HG03442 (cell line): Measurements from ENCODE around the gene SEPHS1.
"Not testable (repeated sequence)": the region's sequence is repeated elsewhere in the genome, so short reads cannot be mapped to it uniquely, and the experiment has no call there.

Experiments
- ATAC-seq: cut with Tn5 transposase; IDR thresholded peaks from one replicate; pipeline ENCODE4 v1.9.1; 2021; ENCODE audit warnings: mild to moderate bottlenecking, moderate library complexity; ENCODE audit not compliant: unreplicated experiment

SEPHS1 gene, protein sequence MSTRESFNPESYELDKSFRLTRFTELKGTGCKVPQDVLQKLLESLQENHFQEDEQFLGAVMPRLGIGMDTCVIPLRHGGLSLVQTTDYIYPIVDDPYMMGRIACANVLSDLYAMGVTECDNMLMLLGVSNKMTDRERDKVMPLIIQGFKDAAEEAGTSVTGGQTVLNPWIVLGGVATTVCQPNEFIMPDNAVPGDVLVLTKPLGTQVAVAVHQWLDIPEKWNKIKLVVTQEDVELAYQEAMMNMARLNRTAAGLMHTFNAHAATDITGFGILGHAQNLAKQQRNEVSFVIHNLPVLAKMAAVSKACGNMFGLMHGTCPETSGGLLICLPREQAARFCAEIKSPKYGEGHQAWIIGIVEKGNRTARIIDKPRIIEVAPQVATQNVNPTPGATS

DNA sequence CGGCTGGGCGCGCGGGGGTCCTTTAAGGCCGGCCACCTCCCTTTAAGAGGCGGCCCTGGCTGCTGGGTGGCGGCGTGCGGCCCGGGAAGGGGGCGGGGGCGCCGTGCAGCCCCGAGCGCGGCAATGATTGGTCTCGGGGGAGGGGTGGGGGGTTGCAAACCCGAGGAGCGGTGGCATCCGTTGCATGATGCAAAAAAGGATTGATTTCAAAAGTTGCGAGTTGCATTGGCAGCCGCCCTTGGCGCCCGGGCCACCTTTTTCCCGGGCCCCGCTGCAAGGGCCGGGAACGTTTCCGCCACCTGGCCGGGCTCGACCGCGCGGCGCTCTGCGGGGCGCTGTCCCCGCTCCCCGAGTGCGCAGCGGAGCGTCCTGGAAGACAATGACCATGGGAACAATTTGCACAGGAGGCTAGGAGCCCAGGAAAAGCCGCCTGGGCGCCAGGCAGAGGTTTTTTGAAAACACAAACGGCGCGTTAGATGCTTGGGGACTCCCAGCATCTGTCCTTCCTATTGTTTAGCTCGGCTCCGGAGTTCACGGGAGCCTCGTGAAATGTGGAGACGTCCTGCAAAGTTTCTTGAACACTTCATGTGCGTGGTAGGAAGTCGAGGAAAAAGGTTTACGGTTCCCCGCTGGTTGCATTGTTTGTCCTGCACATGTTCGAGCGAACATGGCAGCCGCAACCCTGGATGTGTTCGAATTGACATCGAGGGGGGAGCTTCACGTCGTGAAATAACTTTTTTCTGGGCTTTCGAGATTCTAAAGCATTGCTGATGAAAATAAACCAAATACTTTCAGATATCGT, at the start of gene SEPHS1:
SEPHS1 (minus strand) TSS at position 78 of the 802 bp plus-strand sequence. CDS start 3,343 bp downstream, outside the sequence.
- peak; percentile 47 for ATAC-seq

DNA sequence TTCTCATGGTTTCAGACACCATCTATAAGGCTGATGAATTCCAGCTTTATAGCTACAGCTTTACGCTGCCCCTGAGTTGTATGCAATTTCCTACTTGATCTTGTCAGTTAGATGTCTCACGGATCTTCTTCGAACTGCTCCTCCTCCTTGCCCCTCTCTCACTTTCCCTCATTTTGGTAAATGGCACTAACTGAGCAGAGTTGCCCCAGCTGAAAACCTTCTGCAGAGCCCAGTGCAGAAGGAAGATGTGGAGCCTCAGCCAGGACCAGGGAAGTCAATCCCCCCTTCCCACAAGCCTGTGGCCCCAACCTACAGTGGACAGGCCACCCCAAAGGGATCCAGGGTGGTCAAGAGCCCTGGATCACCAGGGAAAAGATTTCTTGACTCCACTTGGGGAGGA, 49.0 kb upstream of the SEPHS1 start:
- no peak for ATAC-seq

DNA sequence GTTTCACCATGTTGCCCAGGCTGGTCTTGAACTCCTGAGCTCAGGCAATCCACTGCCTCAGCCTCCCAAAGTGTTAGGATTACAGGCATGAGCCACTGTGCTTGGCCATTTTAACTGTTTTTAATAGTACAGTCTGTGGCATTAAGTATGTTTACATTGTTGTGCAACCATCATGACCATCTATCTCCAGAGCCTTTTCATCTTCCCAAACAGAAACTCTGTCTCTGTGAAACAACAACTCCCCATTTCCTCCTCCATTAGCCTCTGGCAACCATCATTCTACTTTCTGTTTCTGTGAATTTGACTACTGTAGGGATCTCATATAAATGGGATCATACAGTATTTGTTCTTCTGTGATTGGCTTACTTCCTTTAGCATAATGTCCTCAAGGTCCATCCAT, 48.3 kb upstream of the SEPHS1 start:
- no peak for ATAC-seq

DNA sequence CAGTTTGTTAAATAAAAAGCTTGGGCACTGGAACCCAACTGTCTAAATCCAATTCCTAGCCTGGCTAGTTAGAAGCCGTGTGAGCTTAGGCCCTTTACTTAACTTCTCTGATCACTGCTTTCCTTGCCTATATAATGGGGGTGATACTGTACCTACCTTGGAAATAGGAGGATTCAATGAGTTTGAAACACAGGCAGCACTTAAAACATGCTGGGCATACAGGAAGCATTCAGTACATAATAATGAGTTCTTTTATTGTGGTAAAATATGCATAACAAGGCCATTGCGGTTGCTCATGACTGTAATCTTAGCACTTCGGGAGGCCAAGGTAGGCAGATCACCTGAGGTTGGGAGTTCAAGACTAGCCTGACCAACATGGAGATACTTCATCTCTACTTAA, 47.4 kb upstream of the SEPHS1 start:
- no peak for ATAC-seq

DNA sequence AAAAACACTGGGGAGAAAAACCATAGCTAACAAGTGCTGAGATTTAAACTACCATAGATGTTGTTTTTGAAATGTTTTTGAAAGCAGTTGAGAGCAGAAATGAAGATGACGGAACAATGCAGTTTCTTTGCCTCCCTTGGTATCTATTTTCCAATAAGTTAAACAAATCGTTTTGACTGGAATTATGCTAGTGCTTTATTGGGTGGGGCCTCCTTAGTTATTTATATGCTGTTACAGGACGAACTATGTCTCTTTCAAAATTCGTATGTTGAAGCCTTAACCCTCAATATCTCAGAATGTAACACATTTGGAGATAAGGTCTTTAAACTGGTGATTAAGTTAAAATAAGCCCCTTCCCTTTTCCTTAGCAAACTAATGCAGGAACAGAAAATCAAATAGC, 45.5 kb upstream of the SEPHS1 start:
- ATAC-seq, result no peak

DNA sequence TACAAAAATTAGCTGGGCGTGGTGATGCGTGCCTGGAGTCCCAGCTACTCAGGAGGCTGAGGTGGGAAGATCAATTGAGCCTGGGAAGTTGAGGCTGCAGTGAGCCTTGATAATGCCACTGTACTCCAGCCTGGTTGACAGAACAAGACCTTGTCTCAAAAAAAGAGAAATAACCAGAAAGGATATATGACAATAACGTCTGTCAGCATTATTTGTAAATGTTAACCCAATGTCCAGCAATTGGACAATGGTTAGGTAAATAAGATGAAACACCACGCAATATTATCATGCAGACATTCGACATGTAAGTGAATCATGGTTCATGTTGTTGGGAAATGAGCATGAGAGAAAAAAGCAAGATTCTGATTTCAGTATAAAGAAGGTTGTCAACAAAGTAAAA, 44.6 kb upstream of the SEPHS1 start:
- ATAC-seq, result no peak

DNA sequence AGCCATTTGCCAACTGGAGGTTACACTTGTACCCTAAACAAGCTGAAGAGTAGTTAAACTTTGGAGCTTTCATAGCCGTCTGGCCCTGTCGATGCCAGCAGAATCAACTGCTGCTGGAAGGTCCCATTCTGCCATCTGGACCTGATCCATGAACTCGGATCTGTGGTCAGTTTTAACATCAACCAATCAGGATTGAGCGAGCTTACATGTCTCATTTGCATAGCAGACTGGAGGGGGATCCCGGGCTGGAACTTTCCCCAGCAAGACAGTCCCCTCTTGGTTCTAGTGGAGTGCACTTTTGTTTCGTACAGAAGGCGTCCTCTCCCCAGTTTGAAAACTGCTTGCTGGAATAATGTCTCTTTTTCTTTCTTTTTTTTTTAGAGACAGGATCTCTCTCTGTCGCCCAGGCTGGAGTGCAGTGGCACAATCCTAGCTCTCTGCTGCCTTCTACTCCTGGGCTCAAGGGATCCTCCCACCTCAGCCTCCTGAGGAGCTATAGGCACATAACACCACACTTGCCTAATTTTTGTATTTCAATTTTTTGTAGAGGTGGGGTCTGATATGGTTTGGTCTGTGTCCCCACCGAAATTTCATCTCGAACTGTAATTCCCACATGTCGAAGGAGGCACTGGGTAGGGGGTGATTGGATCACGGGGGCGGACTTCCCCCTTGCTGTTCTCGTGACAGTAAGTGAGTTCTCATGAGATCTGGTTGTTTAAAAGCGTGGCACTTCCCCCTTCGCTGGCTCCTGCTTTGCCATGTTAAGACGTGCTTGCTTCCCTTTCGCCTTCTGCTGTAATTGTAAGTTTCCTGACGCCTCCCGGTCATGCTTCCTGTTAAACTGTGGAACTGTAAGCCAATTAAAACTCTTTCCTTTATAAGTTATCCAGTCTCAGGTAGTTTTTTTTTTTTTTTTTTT, 42.8 kb upstream of the SEPHS1 start:
- no peak for ATAC-seq

DNA sequence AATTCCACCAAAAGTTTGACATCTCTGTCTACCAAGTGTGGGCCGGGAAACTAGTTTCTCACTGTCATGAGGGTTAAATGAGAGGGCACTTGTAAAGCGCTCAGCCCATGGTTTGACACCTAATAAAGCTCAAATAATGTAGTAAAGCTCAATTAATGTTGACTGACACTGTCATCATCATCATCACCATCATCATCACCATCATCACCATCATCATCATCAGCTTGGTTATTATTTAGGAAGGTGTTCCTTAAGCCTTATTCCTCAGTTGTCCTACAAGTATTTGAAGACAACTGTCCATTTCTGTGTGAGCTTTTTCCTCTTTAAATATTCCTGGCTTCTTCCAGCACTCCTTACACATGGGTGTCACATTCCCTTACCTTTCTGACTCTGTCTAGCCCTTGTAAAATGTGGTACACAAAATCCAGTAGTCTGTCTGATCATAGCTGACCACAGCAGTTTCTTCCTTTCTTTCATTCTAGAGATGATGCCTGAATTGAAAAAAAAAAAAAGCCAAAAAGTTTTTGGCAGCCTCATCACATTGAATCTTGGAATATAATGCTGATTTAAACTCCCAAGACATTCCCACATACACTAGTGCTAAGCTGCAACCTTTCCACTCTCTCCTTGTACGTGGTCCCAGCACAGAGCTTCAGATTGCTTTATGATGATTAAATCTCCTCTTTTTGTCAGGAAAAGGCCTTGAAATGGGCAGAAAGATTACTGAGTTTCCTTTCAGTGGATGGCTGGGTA, 40.6 kb upstream of the SEPHS1 start:
- ATAC-seq, result no peak

DNA sequence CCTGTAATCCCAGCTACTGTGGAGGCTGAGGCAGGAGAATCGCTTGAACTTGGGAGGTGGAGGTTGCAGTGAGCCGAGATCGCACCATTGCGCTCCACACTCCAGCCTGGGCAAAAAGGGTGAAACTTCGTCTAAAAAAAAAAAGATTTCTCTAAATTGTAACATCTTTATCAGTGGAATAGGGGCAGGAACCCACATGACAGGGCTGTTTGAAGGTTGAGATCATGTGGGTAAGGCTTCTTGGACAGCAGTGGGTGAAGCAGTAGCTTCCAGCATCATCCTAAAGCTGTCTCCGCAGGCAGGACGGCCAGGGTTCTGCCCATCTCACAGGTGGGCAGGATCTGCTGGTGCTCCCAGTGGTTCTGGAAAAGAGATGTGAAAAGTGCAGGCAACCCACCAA, 37.9 kb upstream of the SEPHS1 start:
- ATAC-seq, result no peak

DNA sequence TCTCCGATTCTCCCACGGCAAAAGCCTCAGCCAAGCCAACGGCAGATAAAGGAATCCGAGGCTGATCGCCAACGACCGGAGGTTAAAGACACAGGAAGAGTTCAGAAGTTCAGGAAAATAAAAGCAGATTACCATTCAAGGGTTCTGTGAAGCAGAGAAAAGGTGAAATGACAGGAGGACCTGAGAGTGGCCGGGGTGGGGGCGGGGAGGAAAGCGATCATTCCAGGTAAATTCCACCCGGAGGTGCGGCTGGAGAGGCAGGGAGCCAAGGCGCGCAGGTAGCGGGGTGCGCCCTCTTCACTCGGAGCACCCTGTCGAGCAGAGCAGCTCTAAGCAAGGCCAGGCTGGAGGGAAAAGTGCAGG, 35.3 kb upstream of the SEPHS1 start:
- ATAC-seq, result no peak

DNA sequence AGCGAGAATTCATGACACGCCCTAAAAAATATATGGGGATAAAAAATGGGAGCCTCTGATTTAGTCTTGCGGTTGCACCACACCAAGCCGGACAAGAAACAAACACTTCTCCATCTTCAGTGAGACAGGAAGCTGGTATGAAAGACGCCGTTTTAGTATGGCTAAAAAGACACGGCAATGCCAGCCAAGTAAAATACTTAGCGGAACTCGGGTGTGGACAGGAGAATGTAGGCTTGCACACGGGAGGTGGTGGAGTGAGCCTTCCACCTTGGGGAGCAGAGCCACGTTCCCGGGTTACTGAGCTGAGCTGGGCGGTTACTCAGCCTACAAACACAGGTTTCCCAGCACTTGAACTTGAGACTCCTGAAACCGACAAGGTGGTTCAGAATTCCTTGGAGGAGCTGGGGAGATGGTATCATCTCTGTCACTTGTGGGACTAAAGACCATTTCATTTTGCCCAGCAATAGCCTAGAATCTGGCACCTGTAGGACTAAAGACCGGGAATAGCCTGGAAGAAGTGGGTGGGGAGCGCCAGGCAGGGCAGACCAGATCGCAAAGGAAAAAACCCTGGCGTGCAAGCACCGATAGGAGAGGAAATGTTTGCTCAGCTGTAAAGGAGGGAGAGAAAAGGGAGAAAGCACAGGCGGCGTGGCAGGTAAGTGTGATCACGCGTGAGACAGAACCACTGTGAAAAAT, 34.8 kb upstream of the SEPHS1 start:
- ATAC-seq, result no peak

DNA sequence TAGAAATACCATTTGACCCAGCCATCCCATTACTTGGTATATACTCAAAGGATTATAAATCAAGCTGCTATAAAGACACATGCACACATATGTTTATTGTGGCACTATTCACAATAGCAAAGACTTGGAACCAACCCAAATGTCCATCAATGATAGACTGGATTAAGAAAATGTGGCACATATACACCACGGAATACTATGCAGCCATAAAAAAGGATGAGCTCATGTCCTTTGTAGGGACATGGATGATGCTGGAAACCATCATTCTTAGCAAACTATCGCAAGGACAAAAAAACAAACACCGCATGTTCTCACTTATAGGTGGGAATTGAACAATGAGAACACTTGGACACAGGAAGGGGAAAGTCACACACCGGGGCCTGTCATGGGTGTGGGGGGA, 31.0 kb upstream of the SEPHS1 start:
- ATAC-seq, result not testable (repeated sequence)

DNA sequence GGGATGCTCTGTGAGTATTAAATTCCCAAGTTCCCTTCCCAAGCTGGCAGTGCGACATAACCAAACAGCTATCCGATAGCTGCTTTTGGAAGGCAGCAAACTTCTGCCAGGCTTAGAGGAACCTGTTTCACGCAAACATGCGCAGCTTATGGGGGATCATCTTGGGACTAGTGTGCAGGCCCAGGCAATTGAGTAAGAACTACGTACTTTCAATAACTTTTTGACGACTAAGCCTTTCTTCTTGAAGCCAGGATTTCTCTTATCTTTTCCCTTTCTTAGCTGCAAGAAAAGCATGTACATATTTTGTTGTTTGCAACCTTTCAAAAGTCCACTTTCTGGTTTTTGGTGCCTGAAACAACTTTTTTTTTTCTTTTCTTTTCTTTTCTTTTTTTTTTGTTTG, 28.7 kb upstream of the SEPHS1 start:
- no peak for ATAC-seq

DNA sequence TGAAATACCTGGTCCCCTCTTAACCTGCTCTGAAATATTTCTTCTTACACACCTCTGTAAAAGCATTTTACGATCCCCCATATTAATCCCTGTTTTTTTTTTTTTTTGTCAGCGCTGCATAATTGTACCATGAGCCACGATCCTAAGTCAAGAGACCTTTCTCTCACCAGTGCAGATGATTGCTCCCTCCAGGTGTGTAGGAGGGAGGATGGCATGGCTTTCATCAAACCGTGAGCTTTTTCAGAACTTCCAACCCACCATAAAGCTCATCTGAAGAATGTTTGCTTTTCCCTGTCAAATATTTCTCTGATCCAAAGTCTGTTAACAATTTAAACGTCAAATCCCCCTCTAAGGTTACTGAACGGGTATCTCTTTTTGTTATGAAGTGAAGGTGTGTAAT, 28.2 kb upstream of the SEPHS1 start:
- no peak for ATAC-seq

DNA sequence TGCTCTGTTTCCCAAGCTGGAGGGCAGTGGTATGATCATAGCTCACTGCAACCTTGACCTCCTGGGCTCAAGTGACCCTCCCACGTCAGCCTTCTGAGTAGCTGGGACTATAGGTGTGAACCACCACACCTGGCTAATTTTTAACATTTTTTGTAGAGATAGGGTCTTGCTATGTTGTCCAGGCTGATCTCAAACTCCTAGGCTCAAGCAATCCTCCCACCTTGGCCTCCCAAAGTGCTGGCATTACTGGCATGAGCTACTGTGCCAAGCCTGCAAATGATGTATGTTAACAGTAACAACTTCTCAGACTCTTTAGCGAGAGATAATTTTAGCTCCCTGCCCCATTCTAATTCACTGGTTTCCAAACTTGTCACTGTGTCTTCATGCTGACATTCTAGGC, 27.7 kb upstream of the SEPHS1 start:
- ATAC-seq, result no peak

DNA sequence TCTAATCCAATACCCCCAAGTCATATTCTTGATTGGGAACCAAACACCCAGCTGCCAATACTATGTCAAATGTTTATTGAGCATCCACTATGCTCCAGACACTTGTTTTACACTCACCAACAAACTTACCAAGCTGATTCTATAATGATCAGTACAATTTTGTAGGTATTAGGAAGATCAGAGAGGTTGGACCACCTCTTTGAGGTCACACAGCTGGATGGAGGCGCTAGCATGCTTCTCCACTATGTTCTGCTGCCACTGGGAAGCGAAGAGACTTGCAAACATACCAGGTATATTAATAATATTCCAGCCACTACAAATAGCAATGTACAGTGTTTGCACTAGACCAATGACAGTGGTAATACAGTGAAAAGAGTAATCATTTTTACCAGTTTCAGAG, 25.6 kb upstream of the SEPHS1 start:
- no peak for ATAC-seq

DNA sequence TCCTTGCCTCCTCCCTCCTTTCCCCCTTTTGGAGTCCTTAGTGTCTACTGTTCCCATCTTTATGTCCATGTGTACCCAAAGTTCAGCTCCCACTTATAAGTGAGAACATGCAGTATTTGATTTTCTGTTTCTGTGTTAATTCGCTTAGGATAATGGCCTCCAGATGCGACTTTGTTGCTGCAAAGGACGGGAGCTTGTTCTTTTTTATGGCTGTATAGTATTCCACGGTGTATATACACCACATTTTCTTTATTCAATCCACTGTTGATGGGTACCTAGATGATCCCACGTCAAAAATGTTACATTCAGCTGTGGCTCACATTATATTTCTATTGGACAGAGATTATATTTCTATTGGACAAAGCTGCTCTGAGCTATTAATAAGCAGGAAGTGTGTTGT, 24.4 kb upstream of the SEPHS1 start:
- ATAC-seq, result no peak

DNA sequence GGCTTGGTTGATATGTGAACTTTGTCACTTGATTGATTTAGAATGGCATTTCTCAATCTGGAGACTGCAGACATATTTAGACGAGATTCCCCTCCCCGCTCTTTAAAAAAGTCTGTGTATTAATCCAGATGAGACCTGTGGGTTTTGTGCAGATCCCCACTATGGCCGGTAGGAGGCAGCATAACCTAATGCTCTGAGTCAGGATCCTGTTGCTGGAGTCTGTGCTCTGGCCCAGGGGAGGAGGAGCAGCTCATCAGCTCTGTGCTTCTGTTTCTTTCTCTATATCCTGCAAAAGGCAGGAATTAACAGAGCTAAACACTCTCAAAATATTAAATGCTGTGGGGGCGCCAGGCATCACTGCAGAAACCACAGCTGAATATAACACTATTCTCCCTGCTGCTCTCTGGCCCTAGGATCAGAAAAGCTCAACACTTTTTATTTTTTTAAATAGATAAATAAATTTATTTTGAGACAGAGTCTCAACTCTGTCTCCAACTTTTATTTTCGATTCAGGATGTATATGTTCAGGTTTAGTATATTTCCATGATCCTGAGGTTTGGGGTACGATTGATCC, 23.9 kb upstream of the SEPHS1 start:
- peak; percentile 79 for ATAC-seq

DNA sequence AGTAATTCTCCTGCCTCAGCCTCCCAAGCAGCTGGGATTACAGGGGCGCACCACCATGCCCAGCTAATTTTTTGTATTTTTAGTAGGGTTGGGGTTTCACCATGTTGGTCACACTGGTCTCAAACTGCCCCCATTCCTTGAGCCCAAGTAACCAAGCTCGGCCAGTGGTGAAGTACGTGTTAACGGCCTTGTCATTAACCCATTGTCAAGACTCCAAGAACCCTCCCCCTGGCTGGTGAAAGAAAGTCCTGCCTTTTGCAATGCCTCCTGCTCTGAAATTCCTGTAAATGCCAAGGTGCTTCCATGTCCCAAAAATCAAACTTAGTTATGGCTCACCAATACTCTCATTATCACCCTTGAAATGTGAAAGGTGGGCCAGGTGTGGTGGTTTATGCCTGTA, 18.8 kb upstream of the SEPHS1 start:
- ATAC-seq, result no peak

DNA sequence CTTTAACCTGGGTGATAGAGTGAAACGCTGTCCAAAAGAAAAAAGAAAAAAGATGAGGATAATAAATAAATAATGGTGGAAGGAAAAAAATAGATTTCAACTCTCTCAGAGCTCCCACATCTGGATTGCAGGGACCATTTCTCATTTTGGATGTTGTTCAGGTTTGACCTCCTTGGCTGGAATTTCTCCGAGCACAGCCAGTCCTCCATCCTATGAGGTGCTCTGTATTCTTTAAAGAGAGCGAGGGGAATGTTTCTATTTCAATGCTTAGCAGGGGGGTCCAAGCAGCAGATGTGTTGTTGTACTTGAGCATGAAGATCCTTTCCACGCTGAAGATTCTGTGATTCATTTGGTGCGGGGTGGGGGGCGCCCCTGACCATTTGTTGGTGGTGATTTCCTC, 17.7 kb upstream of the SEPHS1 start:
- no peak for ATAC-seq
